ENCODE measurements around the gene PON2. TPM values are rescaled to one million over a fixed set of nuclear protein-coding genes. Genes with fewer than 3 reads are reported as not detected.

PON2 gene
- polyA plus RNA-seq, 1 experiment, result 51.5 TPM

DNA sequence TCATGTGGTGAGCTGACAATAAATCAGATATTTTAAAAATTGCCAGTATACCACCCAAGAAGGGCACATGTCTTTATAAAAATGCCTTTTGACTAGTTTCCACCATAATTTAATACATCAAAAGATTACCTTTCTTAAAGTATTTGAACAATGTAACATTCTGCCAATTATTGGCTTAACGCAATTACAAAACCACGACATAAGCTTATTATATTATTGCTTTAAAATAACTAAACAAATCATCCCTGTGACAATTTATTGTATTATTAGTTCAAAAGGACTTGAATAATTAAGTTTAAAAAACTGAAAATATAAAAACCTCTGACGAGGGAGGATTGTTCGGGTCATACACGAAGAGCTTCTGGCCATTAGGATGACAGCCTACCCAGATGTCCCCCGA, 29.0 kb downstream of the PON2 start:
- TF ChIP-seq, protein P1, sequence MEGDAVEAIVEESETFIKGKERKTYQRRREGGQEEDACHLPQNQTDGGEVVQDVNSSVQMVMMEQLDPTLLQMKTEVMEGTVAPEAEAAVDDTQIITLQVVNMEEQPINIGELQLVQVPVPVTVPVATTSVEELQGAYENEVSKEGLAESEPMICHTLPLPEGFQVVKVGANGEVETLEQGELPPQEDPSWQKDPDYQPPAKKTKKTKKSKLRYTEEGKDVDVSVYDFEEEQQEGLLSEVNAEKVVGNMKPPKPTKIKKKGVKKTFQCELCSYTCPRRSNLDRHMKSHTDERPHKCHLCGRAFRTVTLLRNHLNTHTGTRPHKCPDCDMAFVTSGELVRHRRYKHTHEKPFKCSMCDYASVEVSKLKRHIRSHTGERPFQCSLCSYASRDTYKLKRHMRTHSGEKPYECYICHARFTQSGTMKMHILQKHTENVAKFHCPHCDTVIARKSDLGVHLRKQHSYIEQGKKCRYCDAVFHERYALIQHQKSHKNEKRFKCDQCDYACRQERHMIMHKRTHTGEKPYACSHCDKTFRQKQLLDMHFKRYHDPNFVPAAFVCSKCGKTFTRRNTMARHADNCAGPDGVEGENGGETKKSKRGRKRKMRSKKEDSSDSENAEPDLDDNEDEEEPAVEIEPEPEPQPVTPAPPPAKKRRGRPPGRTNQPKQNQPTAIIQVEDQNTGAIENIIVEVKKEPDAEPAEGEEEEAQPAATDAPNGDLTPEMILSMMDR (IDR thresholded peaks at IDR 0.05; ENCODE audit: insufficient read depth, low read depth, low read length), result no peak
- CTCF ChIA-PET, result interaction anchor here (1.1 kb wide), 1 partner anchor 70 kb away, joined by 3 read pairs; no protein-coding TSS in a partner anchor
- no peak for DNase-seq (ENCODE audit: low read depth)

DNA sequence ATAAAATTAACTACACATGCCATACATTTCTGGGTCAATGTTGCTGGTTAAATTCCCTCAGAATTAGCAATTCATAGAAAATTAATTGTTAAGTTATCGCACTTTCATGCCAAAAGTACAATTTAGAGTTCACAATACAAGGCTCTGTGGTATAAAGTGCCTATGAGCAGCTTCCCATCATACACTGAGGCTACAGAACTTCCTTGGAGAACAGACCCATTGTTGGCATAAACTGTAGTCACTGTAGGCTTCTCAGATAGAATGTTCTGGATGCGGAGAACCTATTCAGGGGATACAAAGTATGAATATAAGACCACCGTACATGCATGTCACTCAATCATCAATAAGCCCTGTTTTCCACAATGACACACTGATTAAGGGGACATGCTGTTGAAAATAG, 29.6 kb downstream of the PON2 start:
- Histone ChIP-seq H3K27me3 (ENCODE audit: control insufficient read depth, insufficient read depth, low read length) (no peaks in the 10 kb centered on the region), H3K36me3 (ENCODE audit: control insufficient read depth, insufficient read depth, low read length) (0 out of 2 replicates have a peak, but pooled peaks cover 2% of the 10 kb centered on the region), H3K4me3 (ENCODE audit: low read depth, low read length) (no peak overlapping the region)
- ChIA-PET POLR2A (interaction anchor here (0.7 kb wide), 1 partner anchor 66 kb away, joined by 5 read pairs; no protein-coding TSS in a partner anchor), CTCF (interaction anchor here (1.1 kb wide), 1 partner anchor 71 kb away, joined by 3 read pairs; no protein-coding TSS in a partner anchor)
- TF ChIP-seq, protein P1 (IDR thresholded peaks at IDR 0.05; ENCODE audit: insufficient read depth, low read depth, low read length), result no peak
- DNase-seq (ENCODE audit: low read depth), result no peak

More for the DNA sequence above, 29.0 kb downstream of the PON2 start:
- no peaks in the 10 kb centered on the region for H3K27me3 ChIP-seq (ENCODE audit: control insufficient read depth, insufficient read depth, low read length)
- no peak overlapping the region for H3K4me3 ChIP-seq (ENCODE audit: low read depth, low read length)
- POLR2A ChIA-PET, result interaction anchor here (0.7 kb wide), 1 partner anchor 66 kb away, joined by 5 read pairs; no protein-coding TSS in a partner anchor
- 0 out of 2 replicates have a peak, but pooled peaks cover 2% of the 10 kb centered on the region for H3K36me3 ChIP-seq (ENCODE audit: control insufficient read depth, insufficient read depth, low read length)

DNA sequence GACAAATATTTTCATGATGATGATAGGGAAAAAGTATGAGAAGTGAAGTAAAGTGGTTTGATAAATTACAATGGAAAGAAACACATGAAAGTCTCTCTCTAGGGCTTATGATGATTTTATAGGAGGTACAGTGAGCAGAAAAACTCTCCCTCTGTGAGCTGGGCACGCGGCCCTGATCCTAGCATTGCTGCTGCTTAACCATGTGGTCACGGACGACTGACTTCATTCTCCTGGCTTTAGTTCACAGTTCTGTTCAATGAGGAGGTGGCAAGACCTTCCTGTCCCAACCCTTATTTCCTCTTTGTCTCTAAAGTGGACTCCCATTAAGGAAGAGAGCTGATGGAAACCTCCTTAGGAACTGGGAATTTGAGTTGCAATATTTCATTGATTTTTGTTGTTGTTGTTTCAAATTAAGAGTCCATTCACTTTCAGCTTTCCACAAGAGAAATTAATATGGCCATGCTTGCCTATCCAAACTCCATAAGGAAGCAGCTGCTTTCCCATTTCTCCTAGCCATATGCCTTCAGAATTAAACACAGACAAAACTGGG, 30.4 kb downstream of the PON2 start:
- DNase-seq (ENCODE audit: low read depth), result no peak
- Histone ChIP-seq H3K36me3 (ENCODE audit: control insufficient read depth, insufficient read depth, low read length) (0 out of 2 replicates have a peak, but pooled peaks cover 2% of the 10 kb centered on the region), H3K4me3 (ENCODE audit: low read depth, low read length) (no peak overlapping the region), H3K27me3 (ENCODE audit: control insufficient read depth, insufficient read depth, low read length) (no peaks in the 10 kb centered on the region)
- POLR2A ChIA-PET, result no interaction called here
- TF ChIP-seq, protein P1 (IDR thresholded peaks at IDR 0.05; ENCODE audit: insufficient read depth, low read depth, low read length), result no peak
- CTCF ChIA-PET, result no interaction called here

DNA sequence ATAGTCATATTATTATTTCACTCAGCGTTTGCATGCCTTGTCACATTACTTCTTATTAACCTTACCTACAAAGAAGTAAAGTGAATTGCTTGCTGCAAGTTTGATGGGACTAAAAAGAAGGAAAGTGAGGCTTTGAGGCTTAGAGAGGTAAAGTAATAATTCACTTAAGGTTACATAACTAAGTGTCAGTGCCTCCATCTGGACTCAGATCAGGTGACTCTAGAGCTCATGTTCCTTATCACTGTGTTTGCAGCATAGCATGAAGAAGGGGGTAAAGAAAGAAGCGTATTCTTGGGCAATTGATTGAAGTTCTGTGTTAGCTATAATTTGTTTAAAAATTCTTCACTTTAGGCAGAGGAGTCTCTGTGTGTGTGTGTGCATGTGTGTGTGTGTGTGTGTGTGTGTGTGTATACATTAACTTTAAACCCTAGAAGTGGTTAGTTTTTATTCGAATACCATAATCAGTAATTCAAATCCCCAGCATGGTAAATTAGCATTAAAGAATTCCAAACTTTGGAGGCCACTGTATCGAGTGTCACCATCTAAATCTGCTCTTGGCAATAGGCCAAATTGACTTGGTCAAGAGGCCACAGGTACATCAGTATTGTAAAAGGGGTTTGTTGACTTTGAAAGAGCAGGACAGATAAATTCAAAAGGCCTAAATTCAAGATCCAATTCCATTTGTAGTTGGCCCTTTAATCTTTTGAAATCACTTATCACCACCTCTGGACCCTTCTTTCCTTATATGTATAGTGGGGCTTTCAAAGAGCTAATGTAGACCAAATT, 36.5 kb downstream of the PON2 start:
- TF ChIP-seq, protein P1 (IDR thresholded peaks at IDR 0.05; ENCODE audit: insufficient read depth, low read depth, low read length), result no peak
- Histone ChIP-seq H3K27me3 (ENCODE audit: control insufficient read depth, insufficient read depth, low read length) (peaks cover 2% of the 10 kb centered on the region; the same call in 1 of the 2 replicates), H3K4me3 (ENCODE audit: low read depth, low read length) (no peak overlapping the region), H3K36me3 (ENCODE audit: control insufficient read depth, insufficient read depth, low read length) (no peaks in the 10 kb centered on the region)
- POLR2A ChIA-PET, result no interaction called here
- DNase-seq (ENCODE audit: low read depth), result no peak
- CTCF ChIA-PET, result no interaction called here

DNA sequence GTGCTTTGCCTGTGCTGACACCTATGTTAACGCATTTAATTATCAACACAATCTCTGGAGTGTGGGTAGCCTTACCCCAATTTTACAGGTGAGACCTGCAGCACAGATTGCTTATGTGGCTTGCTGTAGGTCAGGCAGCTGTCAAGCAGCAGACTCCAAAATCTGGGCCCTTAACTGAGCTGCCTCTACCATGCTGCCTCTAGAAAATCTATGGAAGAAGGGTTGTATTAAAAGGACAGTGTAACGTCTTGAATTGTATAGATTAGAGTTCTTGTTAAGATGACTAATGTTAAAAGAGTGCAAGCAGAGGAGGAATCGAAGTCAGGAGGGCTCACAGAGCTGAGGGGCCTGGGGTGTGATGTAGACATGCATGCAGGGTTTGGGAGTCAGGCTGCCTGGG, 37.4 kb downstream of the PON2 start:
- Histone ChIP-seq H3K36me3 (ENCODE audit: control insufficient read depth, insufficient read depth, low read length) (no peaks in the 10 kb centered on the region), H3K27me3 (ENCODE audit: control insufficient read depth, insufficient read depth, low read length) (peaks cover 2% of the 10 kb centered on the region; the same call in 1 of the 2 replicates), H3K4me3 (ENCODE audit: low read depth, low read length) (no peak overlapping the region)
- DNase-seq (ENCODE audit: low read depth), result no peak
- TF ChIP-seq, protein P1 (IDR thresholded peaks at IDR 0.05; ENCODE audit: insufficient read depth, low read depth, low read length), result no peak
- POLR2A ChIA-PET, result no interaction called here
- CTCF ChIA-PET, result no interaction called here

Data from BJ (cell line).